Bronchial epithelial cell (primary cell): Measurements from ENCODE around the gene WLS. TPM values are rescaled to one million over a fixed set of nuclear protein-coding genes. Genes with fewer than 3 reads are reported as not detected.

Source experiments
- DNase-seq: peaks from one replicate; pipeline ENCODE4 v3.0.0-alpha.2; 2010; ENCODE audit warnings: low read depth
- FAIRE-seq: peaks from 2 replicates; lab custom pipeline; 2011; peaks lifted over from hg19 to GRCh38; lab: Jason Lieb, UNC
- H3K27me3 ChIP-seq: 2 replicates; pipeline ENCODE4 v1.5.1; 2011; ENCODE audit warnings: low read length; ENCODE audit not compliant: control insufficient read depth, insufficient read depth
- H3K36me3 ChIP-seq: 2 replicates; pipeline ENCODE4 v1.5.1; 2011; ENCODE audit warnings: low read length; ENCODE audit not compliant: control insufficient read depth, insufficient read depth
- H3K4me3 ChIP-seq: 2 replicates; pipeline ENCODE4 v1.5.1; 2011; ENCODE audit warnings: mild to moderate bottlenecking, low read depth, low read length, control low read depth
- total RNA-seq: library from RNA; depleted of rRNA; stranded (reverse); fragments of >200 nt; gene quantifications from 2 replicates; pipeline ENCODE4 v1.2.1, GENCODE V29; 2014
- TF ChIP-seq, protein P1 (sequence below): IDR thresholded peaks from 2 replicates; pipeline ENCODE4 v1.5.1; 2011; ENCODE audit warnings: mild to moderate bottlenecking, moderate library complexity, low read length, control low read depth, inconsistent platforms; ENCODE audit not compliant: insufficient read depth, severe bottlenecking

The WLS gene
- total RNA-seq, 1 donor from 2014 or later, result 39.8 TPM

GRCh38 chr1:68218490-68218889 is 13.8 kb downstream of the WLS start:
- FAIRE-seq (no peak), DNase-seq (peak; percentile 75)
- Histone ChIP-seq H3K36me3 (no peaks in the 10 kb centered on the region), H3K4me3 (no peak overlapping the region), H3K27me3 (no peaks in the 10 kb centered on the region)
- TF ChIP-seq, protein P1, sequence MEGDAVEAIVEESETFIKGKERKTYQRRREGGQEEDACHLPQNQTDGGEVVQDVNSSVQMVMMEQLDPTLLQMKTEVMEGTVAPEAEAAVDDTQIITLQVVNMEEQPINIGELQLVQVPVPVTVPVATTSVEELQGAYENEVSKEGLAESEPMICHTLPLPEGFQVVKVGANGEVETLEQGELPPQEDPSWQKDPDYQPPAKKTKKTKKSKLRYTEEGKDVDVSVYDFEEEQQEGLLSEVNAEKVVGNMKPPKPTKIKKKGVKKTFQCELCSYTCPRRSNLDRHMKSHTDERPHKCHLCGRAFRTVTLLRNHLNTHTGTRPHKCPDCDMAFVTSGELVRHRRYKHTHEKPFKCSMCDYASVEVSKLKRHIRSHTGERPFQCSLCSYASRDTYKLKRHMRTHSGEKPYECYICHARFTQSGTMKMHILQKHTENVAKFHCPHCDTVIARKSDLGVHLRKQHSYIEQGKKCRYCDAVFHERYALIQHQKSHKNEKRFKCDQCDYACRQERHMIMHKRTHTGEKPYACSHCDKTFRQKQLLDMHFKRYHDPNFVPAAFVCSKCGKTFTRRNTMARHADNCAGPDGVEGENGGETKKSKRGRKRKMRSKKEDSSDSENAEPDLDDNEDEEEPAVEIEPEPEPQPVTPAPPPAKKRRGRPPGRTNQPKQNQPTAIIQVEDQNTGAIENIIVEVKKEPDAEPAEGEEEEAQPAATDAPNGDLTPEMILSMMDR, result no peak

DNA sequence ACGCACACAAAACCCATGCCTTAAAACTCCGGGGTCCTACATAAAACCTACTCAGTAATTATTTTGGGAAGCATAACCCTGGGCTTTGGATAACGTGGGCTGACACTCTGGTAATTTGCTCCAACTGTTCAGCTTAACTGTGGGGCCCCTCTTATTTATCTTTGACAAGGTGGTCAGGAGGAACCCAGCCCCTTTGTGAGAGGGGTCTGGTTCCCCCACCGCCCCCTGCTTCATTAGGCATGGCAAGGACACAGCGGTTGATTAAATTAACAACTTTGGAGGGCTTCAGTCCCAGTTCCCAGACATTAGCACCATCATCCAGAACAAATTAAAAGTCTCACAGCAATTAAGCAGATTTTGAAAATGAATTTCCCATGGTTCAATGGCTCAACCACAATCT is 14.7 kb downstream of the WLS start:
- DNase-seq (no peak), FAIRE-seq (no peak)
- TF ChIP-seq, protein P1, result no peak
- Histone ChIP-seq H3K27me3 (no peaks in the 10 kb centered on the region), H3K36me3 (no peaks in the 10 kb centered on the region), H3K4me3 (no peak overlapping the region)

GRCh38 chr1:68217060-68217554 is 15.2 kb downstream of the WLS start:
- TF ChIP-seq, protein P1, result no peak
- H3K4me3 ChIP-seq, result no peak overlapping the region
- H3K36me3 ChIP-seq, result no peaks in the 10 kb centered on the region
- DNase-seq (no peak), FAIRE-seq (no peak)
- H3K27me3 ChIP-seq, result no peaks in the 10 kb centered on the region

DNA sequence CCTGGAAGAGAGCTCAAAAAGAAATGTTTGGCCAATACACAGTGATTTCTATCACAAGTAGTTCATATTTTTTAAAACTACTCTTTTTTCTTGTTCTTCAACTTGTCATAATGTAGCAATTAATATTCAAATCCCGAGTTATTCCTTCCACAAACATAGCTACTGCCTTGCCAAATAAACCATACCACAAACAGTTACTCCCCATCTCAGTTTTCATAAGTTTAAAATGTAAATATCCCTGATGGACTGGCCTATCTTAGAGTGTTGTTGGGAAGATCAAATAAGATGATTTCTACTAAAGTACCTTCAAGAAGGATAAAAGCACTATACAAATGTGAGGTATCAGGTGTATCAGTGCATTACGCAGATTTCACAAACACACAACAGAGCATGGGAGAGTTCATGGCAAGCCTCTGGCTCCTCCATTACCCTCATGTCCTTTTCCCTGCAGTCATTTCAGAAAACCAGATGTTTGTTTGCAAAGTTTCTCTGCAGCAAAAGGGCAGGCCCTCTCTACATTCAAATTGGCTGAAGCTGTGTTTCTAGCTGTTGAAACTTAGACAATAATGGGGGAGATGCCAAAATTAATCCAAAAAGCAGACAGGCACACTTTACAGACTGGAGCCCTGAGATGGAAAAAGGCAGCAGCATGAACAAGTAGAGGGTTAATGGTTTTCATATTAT is 16.1 kb downstream of the WLS start:
- Histone ChIP-seq H3K27me3 (no peaks in the 10 kb centered on the region), H3K4me3 (no peak overlapping the region), H3K36me3 (no peaks in the 10 kb centered on the region)
- FAIRE-seq (no peak), DNase-seq (no peak)
- TF ChIP-seq, protein P1, result no peak

- no peaks in the 10 kb centered on the region for H3K27me3 ChIP-seq
- no peak for FAIRE-seq
- H3K36me3 ChIP-seq, result no peaks in the 10 kb centered on the region
- TF ChIP-seq, protein P1, result no peak
- peak; percentile 74 for DNase-seq
- H3K4me3 ChIP-seq, result no peak overlapping the region
Observed at GRCh38 chr1:68213843-68214242, 18.5 kb downstream of the WLS start.
